Transverse colon (tissue), 4 donors: Measurements from ENCODE around the gene COX10. TPM values are rescaled to one million over a fixed set of nuclear protein-coding genes. Genes with fewer than 3 reads are reported as not detected.

Source experiments
- DNase-seq: peaks from one replicate; pipeline ENCODE4 v3.0.0-alpha.2; 2019
- H3K27ac ChIP-seq, 4 donors: fragments of 200-600 bp; sonication (generic); 2 replicates each; pipeline ENCODE4 v1.5.1; 2016 to 2018; ENCODE audit warnings: inconsistent platforms in 4 of 4
- H3K27me3 ChIP-seq: fragments of 200-600 bp; sonication (generic); 2 replicates; pipeline ENCODE4 v1.5.1; 2017; ENCODE audit warnings: inconsistent platforms
- H3K36me3 ChIP-seq, 4 donors: fragments of 200-600 bp; sonication (generic); 2 replicates each; pipeline ENCODE4 v1.5.1; 2017 to 2019; ENCODE audit warnings: inconsistent platforms in 4 of 4
- H3K4me1 ChIP-seq, 4 donors: fragments of 200-600 bp; sonication (generic); 2 replicates each; pipeline ENCODE4 v1.5.1; 2017 to 2020; ENCODE audit warnings: inconsistent platforms in 4 of 4
- H3K4me3 ChIP-seq, 4 donors: fragments of 200-600 bp; sonication (generic); 1 replicate in 1 of 4; 2 replicates in 3 of 4; pipeline versions ENCODE4 v1.5.1 to v1.6.1; 2017 to 2019; ENCODE audit warnings: inconsistent platforms in 4 of 4
- H3K9me3 ChIP-seq, 2 donors: fragments of 200-600 bp; sonication (generic); 2 replicates each; pipeline ENCODE4 v1.5.1; 2017 to 2019; ENCODE audit warnings: inconsistent platforms in 2 of 2
- EP300 ChIP-seq: sonication (generic); formaldehyde crosslinking; IDR thresholded peaks from one replicate; pipeline ENCODE4 v1.6.1; 2017; ENCODE audit warnings: antibody characterized with exemption, low read depth
- POLR2A ChIP-seq: fragments of 450-650 bp; IDR thresholded peaks from one replicate; pipeline ENCODE4 v1.6.1; 2016; ENCODE audit warnings: antibody characterized with exemption, mild to moderate bottlenecking, moderate library complexity
- POLR2AphosphoS5 ChIP-seq, 3 donors: sonication (generic); formaldehyde crosslinking; IDR thresholded peaks; one replicate each; pipeline ENCODE4 v1.6.1; 2016; ENCODE audit warnings: antibody characterized with exemption in 3 of 3
- WGBS, 2 donors: methylation state at CpG; one replicate each; pipeline ENCODE4 v1.1.5; 2018; ENCODE audit warnings: low coverage in 1 of 2; 5-methylcytosine and 5-hydroxymethylcytosine counted together
- in situ Hi-C, 4 donors: fragments of 200-750 bp; cut with MboI; loops; one replicate each; pipeline versions ENCODE4 v1.15.0 to v1.15.1; 2017; ENCODE audit warnings: low sequenced_read_pairs in 3 of 4, low pct_ligation_motif_present in 1 of 4, low pct_unique_long_range_greater_than_20kb in 1 of 4
- intact Hi-C: fragments of 100-400 bp; cut with DNase I; formaldehyde crosslinking; loops from one replicate; pipeline ENCODE4 v1.15.1; 2023; ENCODE audit warnings: low total_unique reads
- total RNA-seq, 4 donors: library from RNA; depleted of rRNA; stranded (reverse); fragments of >200 nt; gene quantifications; one replicate each; pipeline ENCODE4 v1.1.0, GENCODE V29; 2016
- TF ChIP-seq, protein P1 (sequence below), 5 experiments: fragments of 200-600 bp in 3 of 5; fragments of 450-650 bp in 2 of 5; sonication (generic) in 3 of 5; IDR thresholded peaks; 1 replicate in 2 of 5; 2 replicates in 3 of 5; pipeline ENCODE4 v1.5.1; 2016 to 2017; ENCODE audit warnings: antibody characterized with exemption in 5 of 5, inconsistent platforms in 3 of 5, mild to moderate bottlenecking in 2 of 5, moderate library complexity in 1 of 5

Gene COX10
- total RNA-seq, 4 donors from 2014 or later, result 48.9 to 61.9 (median 53.5) TPM

GRCh38 chr17:14092808-14093207, 23.5 kb downstream of the COX10 start:
- no peak for DNase-seq
- in situ Hi-C loops, result no loop called here
- WGBS, 2 donors, result 32 to 38% methylated on average over 1 of the region's 1 CpG

DNA sequence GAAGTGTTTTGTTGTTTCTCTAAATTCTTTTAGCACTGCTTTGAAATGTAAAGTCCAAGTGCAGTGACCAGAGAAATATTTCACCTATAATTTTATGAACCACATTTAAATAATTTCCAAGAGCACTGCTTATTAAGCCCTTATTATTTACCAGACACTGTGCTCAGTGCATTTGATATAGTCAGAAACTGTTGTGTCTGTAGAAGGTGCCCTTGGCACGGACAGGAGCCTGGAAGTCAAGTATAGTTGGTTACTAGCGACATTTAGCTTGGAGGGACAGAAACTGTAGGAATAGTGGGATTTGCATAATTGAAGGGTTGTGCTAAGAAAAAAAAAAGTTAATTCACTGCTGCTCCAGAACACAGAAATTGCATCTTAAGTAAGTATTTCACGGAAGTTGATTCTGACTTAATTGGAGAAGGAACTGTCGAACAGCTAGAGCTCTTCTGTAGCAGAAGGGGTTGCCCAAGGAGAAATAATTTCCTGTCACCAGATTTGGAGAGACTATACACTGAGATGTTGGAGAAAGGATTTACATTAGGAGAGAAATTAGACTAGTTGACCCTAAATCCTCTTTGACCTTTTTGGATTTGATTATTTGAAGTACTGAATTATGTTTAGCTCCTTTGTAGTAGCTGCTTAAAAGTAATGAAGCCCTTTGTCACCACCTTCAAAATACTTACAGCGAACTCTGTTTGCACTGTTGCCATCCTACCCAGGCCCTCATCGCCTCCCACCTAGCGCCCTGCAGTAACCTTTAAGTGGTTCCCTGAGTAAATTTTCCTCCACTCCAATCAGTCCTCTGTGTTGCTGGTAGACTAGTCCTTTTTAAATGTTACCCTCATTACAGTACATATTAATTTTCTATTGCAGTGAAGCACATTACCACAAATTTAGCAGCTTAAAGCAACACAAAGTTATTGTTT, 25.6 kb downstream of the COX10 start:
- Histone ChIP-seq H3K27me3 (no peaks in the 10 kb centered on the region), H3K27ac (no peak overlapping the region), H3K4me3 (no peak overlapping the region), H3K36me3 (no peaks in the 10 kb centered on the region), H3K4me1 (peaks cover 0 to 27% (median 17%) of the 10 kb centered on the region in 4 donors), H3K9me3 (no peaks in the 10 kb centered on the region)
- in situ Hi-C loops, result no loop called here
- 90 to 95% methylated on average over 7 of the region's 7 CpGs for WGBS, 2 donors
- no peak for DNase-seq
- TF ChIP-seq EP300 (no peak), POLR2A (no peak), POLR2AphosphoS5 (IDR thresholded peaks at IDR 0.05) (no peak)
- TF ChIP-seq, protein P1, sequence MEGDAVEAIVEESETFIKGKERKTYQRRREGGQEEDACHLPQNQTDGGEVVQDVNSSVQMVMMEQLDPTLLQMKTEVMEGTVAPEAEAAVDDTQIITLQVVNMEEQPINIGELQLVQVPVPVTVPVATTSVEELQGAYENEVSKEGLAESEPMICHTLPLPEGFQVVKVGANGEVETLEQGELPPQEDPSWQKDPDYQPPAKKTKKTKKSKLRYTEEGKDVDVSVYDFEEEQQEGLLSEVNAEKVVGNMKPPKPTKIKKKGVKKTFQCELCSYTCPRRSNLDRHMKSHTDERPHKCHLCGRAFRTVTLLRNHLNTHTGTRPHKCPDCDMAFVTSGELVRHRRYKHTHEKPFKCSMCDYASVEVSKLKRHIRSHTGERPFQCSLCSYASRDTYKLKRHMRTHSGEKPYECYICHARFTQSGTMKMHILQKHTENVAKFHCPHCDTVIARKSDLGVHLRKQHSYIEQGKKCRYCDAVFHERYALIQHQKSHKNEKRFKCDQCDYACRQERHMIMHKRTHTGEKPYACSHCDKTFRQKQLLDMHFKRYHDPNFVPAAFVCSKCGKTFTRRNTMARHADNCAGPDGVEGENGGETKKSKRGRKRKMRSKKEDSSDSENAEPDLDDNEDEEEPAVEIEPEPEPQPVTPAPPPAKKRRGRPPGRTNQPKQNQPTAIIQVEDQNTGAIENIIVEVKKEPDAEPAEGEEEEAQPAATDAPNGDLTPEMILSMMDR (IDR thresholded peaks at IDR 0.05), result no peak
- intact Hi-C loops, result no loop called here

More at GRCh38 chr17:14092808-14093207, 23.5 kb downstream of the COX10 start:
- Histone ChIP-seq H3K27me3 (no peaks in the 10 kb centered on the region), H3K36me3 (no peaks in the 10 kb centered on the region), H3K4me1 (peaks cover 0 to 20% (median 13%) of the 10 kb centered on the region in 4 donors), H3K9me3 (no peaks in the 10 kb centered on the region), H3K4me3 (no peak overlapping the region), H3K27ac (no peak overlapping the region)
- intact Hi-C loops, result no loop called here
- TF ChIP-seq EP300 (no peak), POLR2AphosphoS5 (IDR thresholded peaks at IDR 0.05) (no peak), POLR2A (no peak)
- TF ChIP-seq, protein P1 (IDR thresholded peaks at IDR 0.05), result no peak

DNA sequence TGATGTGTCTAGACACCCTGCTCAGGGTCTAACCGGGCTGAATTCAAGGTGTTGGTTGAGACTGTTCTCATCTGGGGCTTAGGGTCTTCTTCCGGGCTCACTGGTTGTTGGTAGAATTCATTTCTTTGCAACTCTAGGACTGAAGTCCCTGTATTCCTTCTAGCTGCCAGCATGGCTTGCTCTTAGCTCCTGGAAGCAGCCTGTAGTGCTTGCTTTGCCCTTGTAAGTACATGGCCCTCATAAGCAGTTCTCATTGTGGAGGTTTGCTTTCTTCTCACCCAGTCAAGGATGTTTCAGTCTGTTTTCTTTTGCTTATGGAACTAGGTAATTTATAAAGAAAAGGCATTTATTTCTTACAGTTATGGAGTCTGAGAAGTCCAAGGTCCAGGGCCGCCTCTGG, 26.3 kb downstream of the COX10 start:
- intact Hi-C loops (no loop called here), in situ Hi-C loops (no loop called here)
- whole genome bisulfite sequencing, 2 donors, result 97 to 100% methylated on average over 3 of the region's 3 CpGs
- Histone ChIP-seq H3K4me1 (peaks cover 0 to 27% (median 17%) of the 10 kb centered on the region in 4 donors), H3K27ac (no peak overlapping the region), H3K27me3 (no peaks in the 10 kb centered on the region), H3K9me3 (no peaks in the 10 kb centered on the region), H3K4me3 (no peak overlapping the region), H3K36me3 (no peaks in the 10 kb centered on the region)
- DNase-seq, result no peak
- TF ChIP-seq POLR2A, result no peak
- no peak for TF ChIP-seq EP300
- TF ChIP-seq, protein P1 (IDR thresholded peaks at IDR 0.05), result no peak
- no peak for TF ChIP-seq POLR2AphosphoS5 (IDR thresholded peaks at IDR 0.05)

GRCh38 chr17:14098246-14098645, 28.9 kb downstream of the COX10 start:
- WGBS, 2 donors, result 53 to 75% methylated on average over 2 to 3 of the region's 3 CpGs
- TF ChIP-seq POLR2AphosphoS5 (IDR thresholded peaks at IDR 0.05) (no peak), POLR2A (no peak), EP300 (no peak)
- TF ChIP-seq, protein P1 (IDR thresholded peaks at IDR 0.05), result no peak
- no peaks in the 10 kb centered on the region for H3K9me3 ChIP-seq
- no peak for DNase-seq
- in situ Hi-C loops, result no loop called here
- no peaks in the 10 kb centered on the region for H3K27me3 ChIP-seq
- no peak overlapping the region for H3K4me3 ChIP-seq
- H3K4me1 ChIP-seq, result peaks cover 0 to 17% (median 10%) of the 10 kb centered on the region in 4 donors
- intact Hi-C loops, result loop anchor here (1.0 kb wide), 1 partner anchor 21 kb away; no protein-coding TSS in a partner anchor
- peaks cover 0 to 3% (median 0%) of the 10 kb centered on the region in 4 donors for H3K36me3 ChIP-seq
- H3K27ac ChIP-seq, result no peak overlapping the region
